ENCODE data around the gene VPS18.

The VPS18 gene

DNA sequence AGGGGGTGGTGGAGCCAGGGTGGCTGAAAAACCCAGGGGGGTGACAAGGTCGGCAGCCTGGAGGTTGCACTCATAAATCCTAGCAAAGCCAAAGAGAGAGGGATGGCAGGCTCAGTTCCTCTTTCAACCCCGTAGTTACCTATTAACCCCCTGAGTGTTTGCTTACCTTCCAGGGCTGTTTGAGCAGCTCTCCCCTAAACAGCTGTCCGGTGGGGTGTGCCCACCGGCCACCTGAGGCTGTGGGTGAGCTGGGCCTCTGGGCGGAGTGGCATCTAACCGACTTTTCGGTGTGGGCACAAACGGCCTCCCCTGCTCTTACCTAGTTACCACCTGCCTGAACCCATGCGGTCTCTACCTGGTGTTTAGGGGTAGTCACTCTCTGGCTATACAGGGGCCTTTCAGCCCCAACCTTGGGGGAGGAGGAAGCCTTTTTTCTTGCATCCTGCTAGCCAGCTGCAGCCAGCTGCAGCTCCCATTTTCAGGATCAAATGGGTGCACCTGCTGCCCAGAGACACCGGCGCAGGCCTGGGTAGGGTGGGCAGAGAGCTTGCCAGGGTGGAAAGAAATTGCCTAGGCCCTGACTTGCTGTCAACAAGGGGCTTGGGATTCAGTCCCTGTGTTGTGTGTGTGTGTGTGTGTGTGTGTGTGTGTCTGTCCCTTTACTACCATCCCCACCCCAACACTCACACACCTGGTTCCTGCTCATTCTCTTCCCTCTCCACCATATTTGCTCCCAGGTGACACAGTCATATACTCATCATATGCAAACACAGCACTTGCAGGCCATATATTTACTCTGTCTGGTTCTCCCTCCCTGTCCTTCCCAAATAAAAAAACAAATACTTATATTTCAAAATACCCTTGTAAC is 38.6 kb downstream of the VPS18 start:
- Histone ChIP-seq H2AFZ (ENCODE audit: low read depth, low read length) (no peak overlapping the region), H3K4me1 (ENCODE audit: insufficient read depth, low read length) (peaks cover 45% of the 10 kb centered on the region), H3K36me3 (ENCODE audit: insufficient read depth, low read length) (no peaks in the 10 kb centered on the region), H3K27me3 (ENCODE audit: insufficient read depth, low read length) (peaks cover 50% of the 10 kb centered on the region), H3K4me3 (ENCODE audit: low read length) (no peak overlapping the region), H3K9me3 (ENCODE audit: low read length) (no peaks in the 10 kb centered on the region)

DNA sequence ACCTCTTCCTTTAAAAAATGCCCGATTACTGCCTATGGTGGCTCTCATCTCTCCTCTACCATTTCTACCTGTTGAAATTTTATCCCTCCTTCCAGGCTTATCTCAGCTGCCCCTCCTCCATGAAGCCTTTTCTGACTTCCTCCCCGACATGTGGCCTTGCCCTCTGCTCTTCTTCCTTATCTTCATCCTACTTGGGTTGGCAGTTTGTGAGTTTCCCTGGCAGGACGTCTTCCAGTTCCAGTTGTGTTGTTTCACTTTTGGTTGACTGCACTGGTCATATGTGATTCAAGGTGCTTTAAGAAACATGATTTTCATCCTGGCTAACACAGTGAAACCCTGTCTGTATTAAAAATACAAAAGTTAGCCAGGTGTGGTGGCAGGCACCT is 39.3 kb downstream of the VPS18 start:
- Histone ChIP-seq H3K4me3 (ENCODE audit: low read length) (no peak overlapping the region), H3K4me1 (ENCODE audit: insufficient read depth, low read length) (peaks cover 40% of the 10 kb centered on the region), H3K9me3 (ENCODE audit: low read length) (no peaks in the 10 kb centered on the region), H2AFZ (ENCODE audit: low read depth, low read length) (no peak overlapping the region), H3K36me3 (ENCODE audit: insufficient read depth, low read length) (no peaks in the 10 kb centered on the region), H3K27me3 (ENCODE audit: insufficient read depth, low read length) (peaks cover 45% of the 10 kb centered on the region)

DNA sequence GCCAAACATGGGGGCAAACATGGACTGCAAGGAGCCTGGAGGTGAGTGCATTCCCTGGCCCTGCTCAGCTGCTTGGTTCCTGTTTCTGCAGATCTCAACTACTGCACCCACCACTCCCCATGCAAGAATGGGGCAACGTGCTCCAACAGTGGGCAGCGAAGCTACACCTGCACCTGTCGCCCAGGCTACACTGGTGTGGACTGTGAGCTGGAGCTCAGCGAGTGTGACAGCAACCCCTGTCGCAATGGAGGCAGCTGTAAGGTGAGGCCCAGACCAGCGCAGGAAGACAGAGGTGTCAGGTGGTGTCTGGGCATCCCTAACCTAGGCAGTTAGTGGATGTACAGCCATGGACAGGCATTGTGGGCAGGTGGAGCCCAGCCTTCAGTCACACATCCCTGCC is 40.2 kb downstream of the VPS18 start:
- Histone ChIP-seq H3K9me3 (ENCODE audit: low read length) (no peaks in the 10 kb centered on the region), H3K4me3 (ENCODE audit: low read length) (no peak overlapping the region), H3K27me3 (ENCODE audit: insufficient read depth, low read length) (peaks cover 36% of the 10 kb centered on the region), H2AFZ (ENCODE audit: low read depth, low read length) (no peak overlapping the region), H3K36me3 (ENCODE audit: insufficient read depth, low read length) (no peaks in the 10 kb centered on the region), H3K4me1 (ENCODE audit: insufficient read depth, low read length) (peaks cover 31% of the 10 kb centered on the region)

DNA sequence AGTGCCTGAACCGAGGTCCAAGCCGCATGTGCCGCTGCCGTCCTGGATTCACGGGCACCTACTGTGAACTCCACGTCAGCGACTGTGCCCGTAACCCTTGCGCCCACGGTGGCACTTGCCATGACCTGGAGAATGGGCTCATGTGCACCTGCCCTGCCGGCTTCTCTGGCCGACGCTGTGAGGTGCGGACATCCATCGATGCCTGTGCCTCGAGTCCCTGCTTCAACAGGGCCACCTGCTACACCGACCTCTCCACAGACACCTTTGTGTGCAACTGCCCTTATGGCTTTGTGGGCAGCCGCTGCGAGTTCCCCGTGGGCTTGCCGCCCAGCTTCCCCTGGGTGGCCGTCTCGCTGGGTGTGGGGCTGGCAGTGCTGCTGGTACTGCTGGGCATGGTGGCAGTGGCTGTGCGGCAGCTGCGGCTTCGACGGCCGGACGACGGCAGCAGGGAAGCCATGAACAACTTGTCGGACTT is 42.0 kb downstream of the VPS18 start:
- no peaks in the 10 kb centered on the region for H3K36me3 ChIP-seq (ENCODE audit: insufficient read depth, low read length)
- H2AFZ ChIP-seq (ENCODE audit: low read depth, low read length) = no peak overlapping the region
- H3K27me3 ChIP-seq (ENCODE audit: insufficient read depth, low read length) = peaks cover 27% of the 10 kb centered on the region
- no peak overlapping the region for H3K4me3 ChIP-seq (ENCODE audit: low read length)
- H3K9me3 ChIP-seq (ENCODE audit: low read length) = no peaks in the 10 kb centered on the region
- H3K4me1 ChIP-seq (ENCODE audit: insufficient read depth, low read length) = peaks cover 26% of the 10 kb centered on the region

DNA sequence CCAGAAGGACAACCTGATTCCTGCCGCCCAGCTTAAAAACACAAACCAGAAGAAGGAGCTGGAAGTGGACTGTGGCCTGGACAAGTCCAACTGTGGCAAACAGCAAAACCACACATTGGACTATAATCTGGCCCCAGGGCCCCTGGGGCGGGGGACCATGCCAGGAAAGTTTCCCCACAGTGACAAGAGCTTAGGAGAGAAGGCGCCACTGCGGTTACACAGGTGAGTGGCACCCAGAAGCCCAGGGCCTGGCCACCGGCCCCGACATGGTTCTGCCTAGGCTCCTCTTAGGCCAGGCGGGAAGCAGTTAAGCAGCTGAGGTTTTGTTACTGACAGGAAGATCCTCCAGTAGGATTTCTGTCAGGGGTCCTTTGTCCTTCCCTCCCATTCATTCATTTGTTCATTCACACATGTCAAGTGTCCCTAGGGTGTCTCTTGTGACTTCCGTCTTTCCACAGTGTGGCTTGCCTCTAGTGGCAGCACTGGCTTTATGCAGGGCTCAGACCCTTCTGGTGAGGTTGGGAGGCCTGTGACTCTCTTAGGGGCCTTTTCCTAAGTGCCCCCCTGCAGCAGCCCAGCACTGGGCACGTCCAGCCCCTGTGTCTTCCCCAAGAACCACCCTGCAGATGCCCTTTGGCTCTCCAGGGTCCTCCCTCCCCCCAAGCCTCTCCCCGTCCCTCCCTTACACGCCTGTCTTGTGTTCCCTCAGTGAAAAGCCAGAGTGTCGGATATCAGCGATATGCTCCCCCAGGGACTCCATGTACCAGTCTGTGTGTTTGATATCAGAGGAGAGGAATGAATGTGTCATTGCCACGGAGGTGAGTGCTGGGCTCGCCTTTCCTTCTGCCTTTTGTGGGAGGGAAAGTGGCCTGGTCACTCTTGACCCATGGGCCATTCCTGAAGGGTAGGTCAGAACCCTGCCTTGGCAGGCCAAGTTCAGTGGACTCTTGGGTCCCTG is 42.7 kb downstream of the VPS18 start:
- Histone ChIP-seq H3K9me3 (ENCODE audit: low read length) (no peaks in the 10 kb centered on the region), H3K4me1 (ENCODE audit: insufficient read depth, low read length) (peaks cover 22% of the 10 kb centered on the region), H2AFZ (ENCODE audit: low read depth, low read length) (no peak overlapping the region), H3K27me3 (ENCODE audit: insufficient read depth, low read length) (peaks cover 19% of the 10 kb centered on the region), H3K36me3 (ENCODE audit: insufficient read depth, low read length) (no peaks in the 10 kb centered on the region), H3K4me3 (ENCODE audit: low read length) (no peak overlapping the region)

GRCh38 chr15:40937762-40938535 is 43.7 kb downstream of the VPS18 start:
- Histone ChIP-seq H3K36me3 (ENCODE audit: insufficient read depth, low read length) (no peaks in the 10 kb centered on the region), H2AFZ (ENCODE audit: low read depth, low read length) (no peak overlapping the region), H3K4me1 (ENCODE audit: insufficient read depth, low read length) (peaks cover 19% of the 10 kb centered on the region), H3K27me3 (ENCODE audit: insufficient read depth, low read length) (peaks cover 12% of the 10 kb centered on the region), H3K4me3 (ENCODE audit: low read length) (no peak overlapping the region), H3K9me3 (ENCODE audit: low read length) (no peaks in the 10 kb centered on the region)

DNA sequence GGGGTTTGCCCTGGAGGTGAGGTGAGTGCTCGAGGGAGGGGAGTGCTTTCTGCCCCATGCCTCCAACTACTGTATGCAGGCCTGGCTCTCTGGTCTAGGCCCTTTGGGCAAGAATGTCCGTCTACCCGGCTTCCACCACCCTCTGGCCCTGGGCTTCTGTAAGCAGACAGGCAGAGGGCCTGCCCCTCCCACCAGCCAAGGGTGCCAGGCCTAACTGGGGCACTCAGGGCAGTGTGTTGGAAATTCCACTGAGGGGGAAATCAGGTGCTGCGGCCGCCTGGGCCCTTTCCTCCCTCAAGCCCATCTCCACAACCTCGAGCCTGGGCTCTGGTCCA is 44.3 kb downstream of the VPS18 start:
- Histone ChIP-seq H3K4me3 (ENCODE audit: low read length) (no peak overlapping the region), H3K9me3 (ENCODE audit: low read length) (no peaks in the 10 kb centered on the region), H3K4me1 (ENCODE audit: insufficient read depth, low read length) (peaks cover 19% of the 10 kb centered on the region), H3K27me3 (ENCODE audit: insufficient read depth, low read length) (peaks cover 6% of the 10 kb centered on the region), H2AFZ (ENCODE audit: low read depth, low read length) (no peak overlapping the region), H3K36me3 (ENCODE audit: insufficient read depth, low read length) (no peaks in the 10 kb centered on the region)

DNA sequence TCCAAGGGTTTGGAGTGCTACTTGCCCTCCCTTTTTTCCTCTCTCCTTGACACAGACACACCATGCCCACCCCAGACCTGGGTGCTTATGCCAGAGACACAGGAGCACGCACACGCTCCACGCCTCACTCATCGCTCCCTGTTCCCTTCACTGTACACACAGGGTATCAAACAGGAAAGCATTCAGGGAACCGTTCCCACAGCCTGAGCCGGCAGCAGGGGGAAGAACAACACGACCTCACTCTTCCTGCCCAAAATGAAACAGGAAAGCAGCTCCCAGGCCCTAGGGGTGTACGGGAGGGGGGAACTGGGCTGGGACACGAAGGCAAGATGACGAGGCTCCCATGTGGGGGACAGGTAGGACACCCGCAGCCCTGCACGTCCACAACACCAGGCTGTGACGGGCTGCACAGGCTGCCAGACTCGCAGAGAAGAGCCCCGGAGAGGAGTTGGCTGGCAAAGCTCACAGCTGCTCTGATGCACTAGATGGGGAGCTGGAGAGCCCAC is 46.1 kb downstream of the VPS18 start:
- H3K36me3 ChIP-seq (ENCODE audit: insufficient read depth, low read length) = no peaks in the 10 kb centered on the region
- H3K4me1 ChIP-seq (ENCODE audit: insufficient read depth, low read length) = peaks cover 19% of the 10 kb centered on the region
- no peak overlapping the region for H3K4me3 ChIP-seq (ENCODE audit: low read length)
- H2AFZ ChIP-seq (ENCODE audit: low read depth, low read length) = no peak overlapping the region
- no peaks in the 10 kb centered on the region for H3K9me3 ChIP-seq (ENCODE audit: low read length)
- peaks cover 5% of the 10 kb centered on the region for H3K27me3 ChIP-seq (ENCODE audit: insufficient read depth, low read length)

DNA sequence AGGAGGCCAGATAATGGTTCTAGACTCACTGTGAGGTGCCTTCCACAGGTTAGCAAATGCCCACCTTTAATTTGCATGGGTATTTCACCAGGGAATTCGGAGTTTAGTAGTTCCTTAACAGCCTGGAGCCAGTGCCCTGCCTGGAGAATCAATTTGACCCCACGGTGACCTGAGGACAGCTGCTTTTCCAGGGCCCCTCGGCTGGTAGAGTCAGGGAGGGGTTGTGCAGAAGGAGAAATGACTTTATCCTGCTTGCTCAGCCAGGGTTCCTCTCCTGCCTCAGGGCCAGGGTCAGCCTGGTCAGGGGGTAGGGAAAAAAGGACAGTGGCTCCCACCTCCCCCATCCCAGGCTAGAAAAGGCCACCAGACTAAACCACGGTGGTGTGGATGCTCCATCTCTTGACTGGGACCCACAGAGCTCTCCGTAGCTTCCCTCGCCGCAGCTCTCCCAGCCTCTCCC is 46.8 kb downstream of the VPS18 start:
- Histone ChIP-seq H3K4me3 (ENCODE audit: low read length) (peak overlapping the region; percentile 62), H3K9me3 (ENCODE audit: low read length) (no peaks in the 10 kb centered on the region), H2AFZ (ENCODE audit: low read depth, low read length) (peak overlapping the region; percentile 92), H3K27me3 (ENCODE audit: insufficient read depth, low read length) (peaks cover 5% of the 10 kb centered on the region), H3K36me3 (ENCODE audit: insufficient read depth, low read length) (no peaks in the 10 kb centered on the region), H3K4me1 (ENCODE audit: insufficient read depth, low read length) (peaks cover 19% of the 10 kb centered on the region)

DNA sequence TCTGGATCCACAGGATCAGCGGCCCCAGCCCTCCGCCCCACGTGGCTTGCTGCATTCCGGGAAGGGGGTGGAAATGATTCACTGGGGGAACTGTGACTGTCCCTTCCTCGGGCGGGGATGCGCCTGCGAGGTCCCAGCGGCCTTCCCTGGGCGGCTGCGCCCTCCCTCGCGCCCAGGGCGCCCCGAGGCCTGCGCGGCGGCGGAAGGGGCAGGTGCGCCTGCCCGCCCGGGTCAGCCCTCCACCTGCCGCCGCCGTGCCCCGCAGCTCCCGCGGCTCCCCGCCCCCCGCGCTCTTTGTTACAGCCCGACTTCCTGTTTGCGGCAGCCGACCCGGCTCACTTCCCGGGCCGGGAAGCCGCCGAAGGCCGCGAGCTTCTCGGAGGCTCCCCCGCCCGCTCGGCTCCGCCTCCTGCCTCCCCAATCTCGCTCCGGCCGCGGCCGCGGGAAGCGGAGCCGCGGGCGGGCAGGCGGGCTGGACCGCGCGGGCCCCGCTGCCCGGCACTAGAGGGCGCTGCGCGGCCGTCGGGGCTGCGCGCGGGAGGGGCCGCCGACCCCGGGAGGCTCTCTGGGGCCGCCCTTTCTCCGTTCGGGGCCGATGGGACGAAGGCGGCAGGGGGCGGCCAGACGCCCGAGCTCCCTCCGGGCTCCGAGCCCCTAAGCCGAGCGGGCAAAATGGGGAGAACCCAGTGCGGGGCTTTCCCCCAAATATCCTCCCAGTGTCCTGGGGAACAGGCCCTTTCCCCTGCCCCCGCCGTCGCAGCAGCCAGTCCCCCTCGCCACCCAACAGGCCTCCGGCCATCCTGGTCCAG is 47.5 kb downstream of the VPS18 start:
- Histone ChIP-seq H3K27me3 (ENCODE audit: insufficient read depth, low read length) (peaks cover 5% of the 10 kb centered on the region), H2AFZ (ENCODE audit: low read depth, low read length) (peak overlapping the region; percentile 92), H3K36me3 (ENCODE audit: insufficient read depth, low read length) (no peaks in the 10 kb centered on the region), H3K9me3 (ENCODE audit: low read length) (no peaks in the 10 kb centered on the region), H3K4me3 (ENCODE audit: low read length) (peak overlapping the region; percentile 62), H3K4me1 (ENCODE audit: insufficient read depth, low read length) (peaks cover 19% of the 10 kb centered on the region)

DNA sequence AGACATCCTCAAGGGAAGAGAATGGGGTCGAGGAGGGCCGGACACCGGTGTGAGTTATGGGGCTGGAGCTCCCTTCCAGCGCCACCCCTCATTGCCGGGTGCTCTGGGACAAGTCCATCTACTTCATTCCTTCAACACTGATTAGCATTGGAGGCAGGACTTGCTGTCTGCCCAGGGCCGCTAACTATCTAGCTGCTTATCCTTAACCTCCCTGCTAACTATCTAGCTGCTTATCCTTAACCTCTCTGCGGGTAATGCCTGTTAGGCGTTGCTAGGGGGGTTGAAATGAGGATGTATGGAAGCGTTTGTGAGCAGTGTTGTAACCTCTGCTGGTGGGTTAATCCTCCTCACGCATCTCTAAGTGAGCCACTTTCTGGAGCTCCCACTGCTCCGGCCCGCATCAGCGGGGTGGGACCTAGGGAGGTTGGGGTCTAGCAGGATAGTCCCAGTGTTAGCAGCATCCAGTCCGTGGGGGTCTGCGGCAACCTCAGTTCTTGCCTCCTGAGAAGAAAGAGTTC is 48.1 kb downstream of the VPS18 start:
- Histone ChIP-seq H3K27me3 (ENCODE audit: insufficient read depth, low read length) (peaks cover 5% of the 10 kb centered on the region), H2AFZ (ENCODE audit: low read depth, low read length) (peak overlapping the region; percentile 92), H3K9me3 (ENCODE audit: low read length) (no peaks in the 10 kb centered on the region), H3K4me3 (ENCODE audit: low read length) (peak overlapping the region; percentile 62), H3K36me3 (ENCODE audit: insufficient read depth, low read length) (no peaks in the 10 kb centered on the region), H3K4me1 (ENCODE audit: insufficient read depth, low read length) (peaks cover 16% of the 10 kb centered on the region)

GRCh38 chr15:40942878-40943277 is 48.6 kb downstream of the VPS18 start:
- Histone ChIP-seq H3K9me3 (ENCODE audit: low read length) (no peaks in the 10 kb centered on the region), H3K4me1 (ENCODE audit: insufficient read depth, low read length) (peaks cover 14% of the 10 kb centered on the region), H2AFZ (ENCODE audit: low read depth, low read length) (no peak overlapping the region), H3K36me3 (ENCODE audit: insufficient read depth, low read length) (no peaks in the 10 kb centered on the region), H3K27me3 (ENCODE audit: insufficient read depth, low read length) (peaks cover 5% of the 10 kb centered on the region), H3K4me3 (ENCODE audit: low read length) (no peak overlapping the region)

All from neuron (in vitro differentiated cells).